Tibial nerve (tissue), 4 donors: ENCODE measurements around the gene ITFG1. TPM values are rescaled to one million over a fixed set of nuclear protein-coding genes. Genes with fewer than 3 reads are reported as not detected.

Experiments used
- DNase-seq, 2 donors: peaks; one replicate each; pipeline ENCODE4 v3.0.0-alpha.2; 2019; ENCODE audit warnings: low spot score in 2 of 2
- H3K27ac ChIP-seq, 4 donors: fragments of 200-600 bp; sonication (generic) in 3 of 4; one replicate each; pipeline ENCODE4 v1.5.1; 2017 to 2019; ENCODE audit warnings: mild to moderate bottlenecking in 1 of 4
- H3K27me3 ChIP-seq, 2 donors: fragments of 200-600 bp; sonication (generic) in 1 of 2; one replicate each; pipeline versions ENCODE4 v1.5.1 to v1.6.0; 2017 to 2019
- H3K36me3 ChIP-seq, 3 donors: fragments of 200-600 bp; sonication (generic); one replicate each; pipeline ENCODE4 v1.5.1; 2018 to 2019
- H3K4me1 ChIP-seq, 4 donors: fragments of 200-600 bp; sonication (generic) in 3 of 4; one replicate each; pipeline ENCODE4 v1.5.1; 2017 to 2019
- H3K4me3 ChIP-seq, 4 donors: fragments of 200-600 bp; sonication (generic) in 3 of 4; one replicate each; pipeline ENCODE4 v1.5.1; 2017 to 2019; ENCODE audit warnings: mild to moderate bottlenecking in 1 of 4, moderate library complexity in 1 of 4
- H3K9me3 ChIP-seq, 4 donors: fragments of 200-600 bp; sonication (generic) in 3 of 4; one replicate each; pipeline ENCODE4 v1.5.1; 2017 to 2019
- EP300 ChIP-seq, 2 donors: sonication (generic); formaldehyde crosslinking; IDR thresholded peaks; one replicate each; pipeline ENCODE4 v1.6.1; 2017; ENCODE audit warnings: antibody characterized with exemption in 2 of 2, mild to moderate bottlenecking in 1 of 2
- POLR2A ChIP-seq, 2 donors: fragments of 450-650 bp; IDR thresholded peaks; one replicate each; pipeline ENCODE4 v1.6.1; 2017; ENCODE audit warnings: antibody characterized with exemption in 2 of 2, mild to moderate bottlenecking in 2 of 2, moderate library complexity in 2 of 2
- WGBS, 2 donors: methylation state at CpG; one replicate each; pipeline ENCODE4 v1.1.5; 2018; 5-methylcytosine and 5-hydroxymethylcytosine counted together
- total RNA-seq, 4 donors: library from RNA; depleted of rRNA; stranded (reverse); fragments of >200 nt; gene quantifications; one replicate each; pipeline ENCODE4 v1.1.0, GENCODE V29; 2016
- TF ChIP-seq, protein P1 (sequence below), 5 experiments: fragments of 200-600 bp in 3 of 5; fragments of 450-650 bp in 2 of 5; sonication (generic) in 3 of 5; IDR thresholded peaks; one replicate each; pipeline ENCODE4 v1.5.1; 2016 to 2019; ENCODE audit warnings: antibody characterized with exemption in 5 of 5, mild to moderate bottlenecking in 3 of 5, moderate library complexity in 2 of 5

The ITFG1 gene
- total RNA-seq, 4 donors from 2014 or later: 36.6 to 52.1 (median 40.9) TPM

DNA sequence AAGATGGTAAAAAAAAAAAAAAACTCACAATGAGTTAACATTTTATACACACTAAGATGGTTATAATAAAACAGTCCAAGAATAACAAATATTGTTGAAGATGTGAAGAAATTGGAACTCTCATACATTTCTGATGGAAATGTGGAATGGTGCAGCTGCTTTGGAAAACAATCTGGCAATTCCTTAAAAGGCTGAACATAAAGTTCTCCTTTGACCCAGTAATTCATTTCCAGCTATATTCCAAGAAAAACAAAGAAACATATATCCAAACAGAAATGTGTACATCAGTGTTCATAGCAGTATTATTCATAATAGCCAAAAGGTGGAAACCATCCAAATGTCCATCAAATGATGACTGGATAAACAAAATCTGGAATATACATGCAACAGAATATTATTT is 219.8 kb downstream of the ITFG1 start:
- Histone ChIP-seq H3K4me3 (no peak overlapping the region), H3K27ac (no peak overlapping the region), H3K4me1 (no peaks in the 10 kb centered on the region), H3K36me3 (peaks cover 0 to 39% (median 0%) of the 10 kb centered on the region in 3 donors), H3K27me3 (no peaks in the 10 kb centered on the region), H3K9me3 (no peaks in the 10 kb centered on the region)
- no peak for DNase-seq
- TF ChIP-seq, protein P1, sequence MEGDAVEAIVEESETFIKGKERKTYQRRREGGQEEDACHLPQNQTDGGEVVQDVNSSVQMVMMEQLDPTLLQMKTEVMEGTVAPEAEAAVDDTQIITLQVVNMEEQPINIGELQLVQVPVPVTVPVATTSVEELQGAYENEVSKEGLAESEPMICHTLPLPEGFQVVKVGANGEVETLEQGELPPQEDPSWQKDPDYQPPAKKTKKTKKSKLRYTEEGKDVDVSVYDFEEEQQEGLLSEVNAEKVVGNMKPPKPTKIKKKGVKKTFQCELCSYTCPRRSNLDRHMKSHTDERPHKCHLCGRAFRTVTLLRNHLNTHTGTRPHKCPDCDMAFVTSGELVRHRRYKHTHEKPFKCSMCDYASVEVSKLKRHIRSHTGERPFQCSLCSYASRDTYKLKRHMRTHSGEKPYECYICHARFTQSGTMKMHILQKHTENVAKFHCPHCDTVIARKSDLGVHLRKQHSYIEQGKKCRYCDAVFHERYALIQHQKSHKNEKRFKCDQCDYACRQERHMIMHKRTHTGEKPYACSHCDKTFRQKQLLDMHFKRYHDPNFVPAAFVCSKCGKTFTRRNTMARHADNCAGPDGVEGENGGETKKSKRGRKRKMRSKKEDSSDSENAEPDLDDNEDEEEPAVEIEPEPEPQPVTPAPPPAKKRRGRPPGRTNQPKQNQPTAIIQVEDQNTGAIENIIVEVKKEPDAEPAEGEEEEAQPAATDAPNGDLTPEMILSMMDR (IDR thresholded peaks at IDR 0.05): no peak
- TF ChIP-seq POLR2A (IDR thresholded peaks at IDR 0.05) (no peak), EP300 (IDR thresholded peaks at IDR 0.05) (no peak)

DNA sequence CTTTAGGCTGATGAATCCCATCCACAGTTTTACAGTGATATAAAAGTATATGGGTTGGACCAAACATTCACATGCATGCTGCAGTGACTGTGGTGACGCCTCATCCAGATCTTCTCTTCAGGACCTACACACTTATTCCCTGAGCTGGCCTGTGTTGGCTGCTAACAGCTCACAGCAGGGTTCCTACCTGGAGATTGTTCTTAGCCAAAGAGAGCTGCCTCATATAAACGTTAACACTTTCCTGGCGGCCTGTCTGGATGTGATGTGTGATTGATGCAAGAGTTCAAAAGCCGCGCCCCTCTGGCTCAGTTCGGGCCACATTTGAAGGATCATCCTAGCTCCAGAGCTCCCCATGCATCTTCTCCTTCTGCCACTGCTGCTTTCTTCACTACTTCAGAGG is 224.1 kb downstream of the ITFG1 start:
- Histone ChIP-seq H3K36me3 (peaks cover 0 to 34% (median 0%) of the 10 kb centered on the region in 3 donors), H3K4me1 (no peaks in the 10 kb centered on the region), H3K27me3 (no peaks in the 10 kb centered on the region), H3K27ac (no peak overlapping the region), H3K9me3 (no peaks in the 10 kb centered on the region), H3K4me3 (no peak overlapping the region)
- DNase-seq: no peak
- no peak for TF ChIP-seq POLR2A (IDR thresholded peaks at IDR 0.05)
- TF ChIP-seq, protein P1 (IDR thresholded peaks at IDR 0.05): no peak
- TF ChIP-seq EP300 (IDR thresholded peaks at IDR 0.05): no peak
- 74 to 83% methylated on average over 6 of the region's 6 CpGs for WGBS, 2 donors

DNA sequence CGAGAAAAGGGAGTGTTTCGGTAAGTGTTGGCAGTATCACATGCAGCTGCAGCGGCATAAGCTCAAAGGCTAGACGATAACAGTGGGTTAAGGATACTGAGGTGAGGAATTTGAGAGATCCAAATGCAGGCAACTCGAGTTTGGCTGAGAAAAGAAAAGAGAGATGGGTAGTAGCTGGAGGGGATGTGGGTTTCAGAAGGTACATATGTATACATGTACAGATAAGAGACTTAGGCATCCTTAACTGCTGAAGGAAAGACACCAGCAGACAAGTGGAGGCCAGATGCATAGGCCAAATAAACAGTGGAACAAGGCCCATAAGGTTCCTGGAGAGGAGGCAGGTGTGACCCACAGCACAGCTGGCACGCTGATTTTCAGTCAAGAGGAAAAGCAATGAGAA is 230.6 kb downstream of the ITFG1 start:
- DNase-seq: no peak
- WGBS, 2 donors: 90 to 92% methylated on average over 6 of the region's 6 CpGs
- H3K27me3 ChIP-seq: no peaks in the 10 kb centered on the region
- TF ChIP-seq POLR2A (IDR thresholded peaks at IDR 0.05) (no peak), EP300 (IDR thresholded peaks at IDR 0.05) (no peak)
- TF ChIP-seq, protein P1 (IDR thresholded peaks at IDR 0.05): no peak
- no peak overlapping the region for H3K4me3 ChIP-seq
- H3K27ac ChIP-seq: no peak overlapping the region
- no peaks in the 10 kb centered on the region for H3K9me3 ChIP-seq
- H3K36me3 ChIP-seq: peaks cover 0 to 43% (median 0%) of the 10 kb centered on the region in 3 donors
- H3K4me1 ChIP-seq: no peaks in the 10 kb centered on the region

DNA sequence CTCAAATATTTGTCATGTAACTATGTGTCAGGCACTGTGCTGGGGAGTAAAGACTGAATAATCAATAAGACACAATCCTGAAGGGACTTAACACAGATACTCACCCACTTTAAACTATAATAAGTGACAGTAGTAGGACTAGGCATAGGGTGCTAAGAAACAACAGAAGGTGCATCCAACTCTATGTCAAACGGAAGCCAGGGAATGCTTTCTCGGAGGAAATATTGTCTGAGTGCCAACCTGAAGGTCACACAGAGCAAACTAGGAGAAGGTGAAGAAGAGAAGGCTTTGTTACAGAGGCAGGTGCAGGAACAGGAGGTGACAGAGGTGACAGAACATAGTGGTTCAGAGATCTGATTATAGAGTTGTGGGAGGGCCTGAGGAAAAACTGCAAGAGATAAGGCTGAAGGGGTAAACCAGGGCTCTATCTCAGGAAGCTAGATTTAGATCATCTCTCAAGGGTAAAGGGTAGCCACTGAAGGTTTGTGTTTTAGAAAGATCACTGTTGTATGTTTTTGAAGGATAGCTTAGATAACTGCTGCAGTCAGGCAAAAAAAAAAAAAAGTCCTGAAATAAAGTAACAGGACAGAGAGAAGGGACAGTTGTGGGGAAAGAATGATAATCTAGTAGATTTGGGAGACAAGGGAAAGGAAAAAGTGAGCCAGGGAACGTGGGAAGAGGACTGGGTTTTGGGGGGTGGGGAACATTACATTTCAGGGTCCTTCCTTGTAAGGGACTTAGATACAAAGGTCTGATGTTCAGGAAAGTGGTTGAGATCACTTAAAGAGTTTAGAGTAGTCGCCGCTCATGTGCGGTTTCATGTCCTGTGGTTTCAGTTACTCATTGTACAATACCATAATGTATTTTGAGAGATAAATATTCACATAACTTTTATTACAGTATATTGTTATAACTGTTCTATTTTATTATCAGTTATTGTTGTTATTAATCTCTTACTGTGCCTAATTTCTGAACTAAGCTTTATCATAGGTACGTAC is 231.5 kb downstream of the ITFG1 start:
- Histone ChIP-seq H3K27me3 (no peaks in the 10 kb centered on the region), H3K36me3 (peaks cover 0 to 50% (median 0%) of the 10 kb centered on the region in 3 donors), H3K9me3 (peaks cover 0 to 4% (median 0%) of the 10 kb centered on the region in 4 donors), H3K27ac (no peak overlapping the region), H3K4me3 (no peak overlapping the region), H3K4me1 (no peaks in the 10 kb centered on the region)
- WGBS, 2 donors: 87 to 93% methylated on average over 7 of the region's 7 CpGs
- TF ChIP-seq EP300 (IDR thresholded peaks at IDR 0.05) (no peak), POLR2A (IDR thresholded peaks at IDR 0.05) (no peak)
- TF ChIP-seq, protein P1 (IDR thresholded peaks at IDR 0.05): no peak
- DNase-seq: no peak

DNA sequence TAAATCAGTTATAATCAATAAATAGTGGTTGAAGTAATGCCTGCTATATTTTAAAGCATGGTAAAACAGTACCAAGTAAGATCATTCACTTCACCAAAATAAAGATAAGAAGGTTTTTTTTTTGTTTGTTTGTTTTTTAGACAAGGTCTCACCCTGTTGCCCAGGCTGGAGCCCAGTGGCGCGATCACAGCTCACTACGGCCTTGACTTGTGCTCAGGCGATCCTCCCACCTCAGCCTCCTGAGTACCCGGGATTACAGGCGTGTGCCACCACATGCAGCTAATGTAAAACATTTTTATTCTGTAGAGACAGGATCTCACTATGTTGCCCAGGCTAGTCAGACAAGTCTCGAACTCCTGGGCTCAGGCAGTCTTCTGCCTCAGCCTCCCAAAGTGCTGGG is 232.6 kb downstream of the ITFG1 start:
- H3K27me3 ChIP-seq: no peaks in the 10 kb centered on the region
- no peak overlapping the region for H3K4me3 ChIP-seq
- peaks cover 0 to 6% (median 0%) of the 10 kb centered on the region in 4 donors for H3K9me3 ChIP-seq
- H3K27ac ChIP-seq: no peak overlapping the region
- peaks cover 0 to 53% (median 0%) of the 10 kb centered on the region in 3 donors for H3K36me3 ChIP-seq
- no peaks in the 10 kb centered on the region for H3K4me1 ChIP-seq
- TF ChIP-seq EP300 (IDR thresholded peaks at IDR 0.05) (no peak), POLR2A (IDR thresholded peaks at IDR 0.05) (no peak)
- TF ChIP-seq, protein P1 (IDR thresholded peaks at IDR 0.05): no peak
- WGBS, 2 donors: 95 to 96% methylated on average over 7 of the region's 7 CpGs
- no peak for DNase-seq
